Trophoblast cell (in vitro differentiated cells and primary cell): ENCODE results near the gene TAAR8.

ENCODE experiments used
- DNase-seq, 2 donors: peaks; one replicate each; pipeline ENCODE4 v3.0.0-alpha.2; 2016
- H2AFZ ChIP-seq: 2 replicates; pipeline ENCODE4 v1.6.1; 2013; ENCODE audit warnings: low read length, moderate library complexity, mild to moderate bottlenecking; ENCODE audit not compliant: insufficient read depth, poor library complexity
- H2AK5ac ChIP-seq: 2 replicates; pipeline ENCODE4 v1.6.1; 2013; ENCODE audit warnings: mild to moderate bottlenecking, low read length
- H2BK120ac ChIP-seq: 2 replicates; pipeline ENCODE4 v1.6.1; 2013; ENCODE audit warnings: low read length, mild to moderate bottlenecking, moderate library complexity; ENCODE audit not compliant: insufficient read depth, poor library complexity
- H2BK12ac ChIP-seq: 2 replicates; pipeline ENCODE4 v1.6.1; 2013; ENCODE audit warnings: mild to moderate bottlenecking, low read length, moderate library complexity
- H2BK5ac ChIP-seq: 2 replicates; pipeline ENCODE4 v1.6.1; 2013; ENCODE audit warnings: low read length, low read depth, moderate library complexity, mild to moderate bottlenecking; ENCODE audit not compliant: poor library complexity
- H3K14ac ChIP-seq: 2 replicates; pipeline ENCODE4 v1.6.1; 2013; ENCODE audit warnings: mild to moderate bottlenecking, low read length
- H3K18ac ChIP-seq: 2 replicates; pipeline ENCODE4 v1.6.1; 2013; ENCODE audit warnings: mild to moderate bottlenecking, low read length
- H3K23ac ChIP-seq: 2 replicates; pipeline ENCODE4 v1.6.1; 2013; ENCODE audit warnings: low read length
- H3K27ac ChIP-seq: 2 replicates; pipeline ENCODE4 v1.5.1; 2013; ENCODE audit warnings: low read depth, mild to moderate bottlenecking, inconsistent platforms, low read length, moderate library complexity
- H3K27me3 ChIP-seq: 2 replicates; pipeline ENCODE4 v1.6.1; 2013; ENCODE audit warnings: inconsistent platforms, mild to moderate bottlenecking, low read length, moderate library complexity; ENCODE audit not compliant: insufficient read depth
- H3K36me3 ChIP-seq, 2 experiments: 1 replicate in 1 of 2; 2 replicates in 1 of 2; pipeline ENCODE4 v1.6.1; 2013; ENCODE audit warnings: low read length in 2 of 2, mild to moderate bottlenecking in 2 of 2, moderate library complexity in 1 of 2; ENCODE audit not compliant: insufficient read depth in 2 of 2, control insufficient read depth in 1 of 2
- H3K4ac ChIP-seq: 2 replicates; pipeline ENCODE4 v1.6.1; 2013; ENCODE audit warnings: low read depth, mild to moderate bottlenecking, low read length, moderate library complexity
- H3K4me1 ChIP-seq, 2 experiments: 1 replicate in 1 of 2; 2 replicates in 1 of 2; pipeline ENCODE4 v1.6.1; 2013; ENCODE audit warnings: low read length in 2 of 2, mild to moderate bottlenecking in 2 of 2, moderate library complexity in 1 of 2; ENCODE audit not compliant: insufficient read depth in 2 of 2, control insufficient read depth in 1 of 2
- H3K4me2 ChIP-seq: 2 replicates; pipeline ENCODE4 v1.6.1; 2013; ENCODE audit warnings: inconsistent platforms, mild to moderate bottlenecking, low read length, moderate library complexity
- H3K4me3 ChIP-seq: 2 replicates; pipeline ENCODE4 v1.5.1; 2013; ENCODE audit warnings: mild to moderate bottlenecking, low read depth, low read length, inconsistent platforms
- H3K79me1 ChIP-seq: one replicate; pipeline ENCODE4 v1.6.1; 2013; ENCODE audit warnings: low read length
- H3K79me2 ChIP-seq: 2 replicates; pipeline ENCODE4 v1.6.1; 2013; ENCODE audit warnings: low read length, mild to moderate bottlenecking; ENCODE audit not compliant: control insufficient read depth, insufficient read depth, poor library complexity
- H3K9ac ChIP-seq: 2 replicates; pipeline ENCODE4 v1.6.1; 2013; ENCODE audit warnings: mild to moderate bottlenecking, low read length
- H3K9me3 ChIP-seq: 2 replicates; pipeline ENCODE4 v1.6.1; 2013; ENCODE audit warnings: low read depth, mild to moderate bottlenecking, control low read depth, inconsistent platforms, low read length; ENCODE audit not compliant: insufficient read depth
- H4K12ac ChIP-seq: 2 replicates; pipeline ENCODE4 v1.6.1; 2013; ENCODE audit warnings: low read depth, mild to moderate bottlenecking, low read length, moderate library complexity
- H4K8ac ChIP-seq: 2 replicates; pipeline ENCODE4 v1.6.1; 2013; ENCODE audit warnings: low read depth, mild to moderate bottlenecking, low read length, moderate library complexity
- H4K91ac ChIP-seq: one replicate; pipeline ENCODE4 v1.6.1; 2013; ENCODE audit warnings: low read depth, mild to moderate bottlenecking, low read length, moderate library complexity
- WGBS: extraction: QIAGEN DNeasy Blood & Tissue Kit; methylation state at CpG from one replicate; pipeline ENCODE4 v1.1.7; 2013; ENCODE audit warnings: missing lambda C conversion rate; ENCODE audit not compliant: insufficient read length, insufficient coverage; ENCODE audit errors: extremely low coverage; 5-methylcytosine and 5-hydroxymethylcytosine counted together

TAAR8 gene

GRCh38 chr6:132570221-132570777, 17.8 kb downstream of the TAAR8 start, which contains the start of gene TAAR6:
TSS of gene TAAR6 (plus strand) at chr6:132570322. CDS start at chr6:132570322, 0 bp downstream.
- H4K12ac ChIP-seq, result no peak within 1 kb of the TSS
- H3K27ac ChIP-seq, result no peak within 1 kb of the TSS
- no peak within 1 kb of the TSS for H3K9ac ChIP-seq
- no peaks in the 10 kb centered on the region for H3K9me3 ChIP-seq
- no peak within 1 kb of the TSS for H3K18ac ChIP-seq
- no peak within 1 kb of the TSS for H3K4me2 ChIP-seq
- H3K4ac ChIP-seq, result no peak within 1 kb of the TSS
- no peak within 1 kb of the TSS for H4K8ac ChIP-seq
- no peaks in the 10 kb centered on the region for H3K79me1 ChIP-seq
- WGBS, result no CpG with 5 or more reads among the region's 15 CpGs
- H4K91ac ChIP-seq, result no peak within 1 kb of the TSS
- H3K79me2 ChIP-seq, result no peaks in the 10 kb centered on the region
- H3K4me3 ChIP-seq, result no peak within 1 kb of the TSS
- no peak for DNase-seq
- no peak within 1 kb of the TSS for H2BK120ac ChIP-seq
- H3K4me1 ChIP-seq, result no peaks in the 10 kb centered on the region
- H3K23ac ChIP-seq, result no peak within 1 kb of the TSS
- H3K14ac ChIP-seq, result no peak within 1 kb of the TSS
- H3K27me3 ChIP-seq, result no peaks in the 10 kb centered on the region
- no peak within 1 kb of the TSS for H2AFZ ChIP-seq
- no peaks in the 10 kb centered on the region for H3K36me3 ChIP-seq
- H2AK5ac ChIP-seq, result no peak within 1 kb of the TSS
- no peak within 1 kb of the TSS for H2BK12ac ChIP-seq
- H2BK5ac ChIP-seq, result no peak within 1 kb of the TSS

- Histone ChIP-seq H4K91ac (no peak overlapping the region), H3K9me3 (no peaks in the 10 kb centered on the region), H3K4me1 (no peaks in the 10 kb centered on the region), H3K4me3 (no peak overlapping the region), H2BK5ac (no peak overlapping the region), H3K18ac (no peak overlapping the region), H2BK12ac (no peak overlapping the region), H3K36me3 (no peaks in the 10 kb centered on the region), H3K79me1 (no peaks in the 10 kb centered on the region), H4K8ac (no peak overlapping the region), H3K4ac (no peak overlapping the region), H3K79me2 (no peaks in the 10 kb centered on the region), H3K27ac (no peak overlapping the region), H3K27me3 (no peaks in the 10 kb centered on the region), H3K14ac (no peak overlapping the region), H3K23ac (no peak overlapping the region), H2AFZ (no peak overlapping the region), H2BK120ac (no peak overlapping the region), H2AK5ac (no peak overlapping the region), H3K9ac (no peak overlapping the region), H4K12ac (no peak overlapping the region), H3K4me2 (no peak overlapping the region)
- DNase-seq, result no peak
Measured at GRCh38 chr6:132571774-132572173, 19.3 kb downstream of the TAAR8 start.

DNA sequence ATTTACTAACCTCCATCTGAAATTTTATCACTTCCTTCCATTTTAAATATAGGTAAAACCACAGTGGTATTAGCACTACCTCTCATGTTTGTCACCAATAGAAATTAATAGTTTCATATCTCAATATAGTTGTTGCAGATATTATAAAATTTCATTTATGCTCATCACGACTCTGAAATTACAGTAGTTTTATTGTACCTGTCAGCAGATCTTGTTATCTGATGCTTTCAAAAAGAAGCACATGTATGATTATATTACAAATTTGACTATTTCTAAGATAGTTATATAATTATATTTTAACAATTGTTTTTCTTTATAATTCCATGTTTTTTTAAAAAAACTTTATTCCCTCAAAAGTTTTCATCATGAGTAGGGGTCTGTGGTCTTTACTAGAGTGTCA, 32.2 kb downstream of the TAAR8 start:
- H3K27me3 ChIP-seq, result no peaks in the 10 kb centered on the region
- H2AK5ac ChIP-seq, result no peak overlapping the region
- H3K9ac ChIP-seq, result no peak overlapping the region
- H4K91ac ChIP-seq, result no peak overlapping the region
- H3K27ac ChIP-seq, result no peak overlapping the region
- DNase-seq, result no peak
- H2BK5ac ChIP-seq, result no peak overlapping the region
- no peak overlapping the region for H2AFZ ChIP-seq
- H3K9me3 ChIP-seq, result no peaks in the 10 kb centered on the region
- H3K4me2 ChIP-seq, result no peak overlapping the region
- H3K4me1 ChIP-seq, result peaks cover 2 to 7% of the 10 kb centered on the region in 2 experiments
- no peak overlapping the region for H4K8ac ChIP-seq
- no peaks in the 10 kb centered on the region for H3K36me3 ChIP-seq
- H2BK12ac ChIP-seq, result no peak overlapping the region
- H2BK120ac ChIP-seq, result no peak overlapping the region
- H3K79me2 ChIP-seq, result no peaks in the 10 kb centered on the region
- no peak overlapping the region for H3K23ac ChIP-seq
- no peak overlapping the region for H3K4me3 ChIP-seq
- H3K4ac ChIP-seq, result no peak overlapping the region
- no peak overlapping the region for H3K14ac ChIP-seq
- no peaks in the 10 kb centered on the region for H3K79me1 ChIP-seq
- WGBS, result no CpG with 5 or more reads among the region's 1 CpG
- no peak overlapping the region for H3K18ac ChIP-seq
- no peak overlapping the region for H4K12ac ChIP-seq

GRCh38 chr6:132587424-132587823, 35.0 kb downstream of the TAAR8 start:
- Histone ChIP-seq H4K8ac (no peak overlapping the region), H3K14ac (no peak overlapping the region), H3K27ac (no peak overlapping the region), H2AK5ac (no peak overlapping the region), H3K4me3 (no peak overlapping the region), H3K18ac (no peak overlapping the region), H3K4ac (no peak overlapping the region), H2BK5ac (no peak overlapping the region), H3K23ac (no peak overlapping the region), H2BK12ac (no peak overlapping the region), H3K9ac (no peak overlapping the region), H2AFZ (no peak overlapping the region), H3K27me3 (no peaks in the 10 kb centered on the region), H3K79me2 (no peaks in the 10 kb centered on the region), H4K12ac (no peak overlapping the region), H3K4me1 (peaks cover 0 to 4% of the 10 kb centered on the region in 2 experiments), H3K36me3 (no peaks in the 10 kb centered on the region), H3K4me2 (no peak overlapping the region), H3K79me1 (no peaks in the 10 kb centered on the region), H2BK120ac (no peak overlapping the region), H3K9me3 (no peaks in the 10 kb centered on the region), H4K91ac (no peak overlapping the region)
- WGBS, result no CpG with 5 or more reads among the region's 2 CpGs
- no peak for DNase-seq
